Astrocyte of the spinal cord (primary cell): Measurements from ENCODE around the gene CD226.

Source experiments
- DNase-seq: peaks from one replicate; pipeline ENCODE4 v3.0.0; 2011; ENCODE audit warnings: low read depth, low spot score
- H3K4me3 ChIP-seq: 2 replicates; pipeline ENCODE4 v1.5.1; 2011; ENCODE audit warnings: low read depth, mild to moderate bottlenecking, low read length, moderate library complexity
- CTCF ChIP-seq: IDR thresholded peaks from 2 replicates; pipeline ENCODE4 v1.5.1; 2012; ENCODE audit warnings: low read depth, mild to moderate bottlenecking, low read length, inconsistent platforms
- in situ Hi-C: cut with HindIII; loops from 2 replicates; pipeline ENCODE4 v1.10.0; 2017; ENCODE audit warnings: low sequenced_read_pairs

Gene CD226

GRCh38 chr18:69895066-69896047 lies 52.3 kb downstream of the CD226 start:
- no peak for DNase-seq
- no peak for TF ChIP-seq CTCF
- in situ Hi-C loops, result no loop called here
- no peak overlapping the region for H3K4me3 ChIP-seq

- no peak for DNase-seq
- no peak overlapping the region for H3K4me3 ChIP-seq
- no peak for TF ChIP-seq CTCF
- in situ Hi-C loops, result no loop called here
Observed at GRCh38 chr18:69894467-69894866, 53.2 kb downstream of the CD226 start.

- in situ Hi-C loops, result no loop called here
Observed at GRCh38 chr18:69890558-69890957, 57.1 kb downstream of the CD226 start.

GRCh38 chr18:69889009-69889408 lies 58.7 kb downstream of the CD226 start:
- DNase-seq, result no peak
- TF ChIP-seq CTCF, result no peak
- no peak overlapping the region for H3K4me3 ChIP-seq
- in situ Hi-C loops, result no loop called here

More at GRCh38 chr18:69890558-69890957, 57.1 kb downstream of the CD226 start:
- no peak for DNase-seq
- TF ChIP-seq CTCF, result no peak
- H3K4me3 ChIP-seq, result no peak overlapping the region

- TF ChIP-seq CTCF, result no peak
Observed at GRCh38 chr18:69887256-69887655, 60.4 kb downstream of the CD226 start.

GRCh38 chr18:69885841-69886531 lies 61.7 kb downstream of the CD226 start:
- H3K4me3 ChIP-seq, result no peak overlapping the region
- DNase-seq, result no peak
- no peak for TF ChIP-seq CTCF
- in situ Hi-C loops, result no loop called here

More at GRCh38 chr18:69887256-69887655, 60.4 kb downstream of the CD226 start:
- no peak for DNase-seq
- no peak overlapping the region for H3K4me3 ChIP-seq
- in situ Hi-C loops, result no loop called here
